B cell (primary cell): ENCODE results near the gene ABHD1. TPM values are rescaled to one million over a fixed set of nuclear protein-coding genes. Genes with fewer than 3 reads are reported as not detected.

Experiments
- ATAC-seq: fragments of 200-7000 bp; cut with Tn5 transposase; one replicate; pipeline ENCODE4 v1.10.0; 2021; ENCODE audit warnings: low read depth, mild to moderate bottlenecking, moderate number of reproducible peaks, moderate library complexity
- CTCF ChIA-PET: fragments of 350-600 bp; sonication (Branson Sonifier 250); formaldehyde crosslinking; loops from one replicate; lab custom pipeline; 2021; ENCODE audit warnings: antibody characterized with exemption, inconsistent platforms; lab: Charles Lee
- POLR2A ChIA-PET: fragments of 350-600 bp; sonication (Branson Sonifier 250); formaldehyde crosslinking; loops from one replicate; lab custom pipeline; 2021; ENCODE audit warnings: antibody characterized with exemption; lab: Charles Lee
- DNase-seq: peaks from one replicate; pipeline ENCODE4 v3.0.0; 2013
- H2AFZ ChIP-seq: 2 replicates; pipeline ENCODE4 v1.6.1; 2012; ENCODE audit warnings: mild to moderate bottlenecking, low read depth, low read length; ENCODE audit not compliant: insufficient read depth, poor library complexity, severe bottlenecking
- H3K27ac ChIP-seq, 2 donors: 1 replicate in 1 of 2; 2 replicates in 1 of 2; pipeline ENCODE4 v1.5.1; 2012 to 2013; ENCODE audit warnings: low read length in 2 of 2, mild to moderate bottlenecking in 2 of 2, moderate library complexity in 1 of 2
- H3K27me3 ChIP-seq, 4 experiments: fragments of 200-600 bp in 1 of 4; sonication (generic) in 1 of 4; replicated peaks in 1 of 4; 1 replicate in 2 of 4; 2 replicates in 2 of 4; pipeline versions ENCODE4 v1.6.1 to v1.7.0; 2013 to 2016; ENCODE audit warnings: low read length in 3 of 4, mild to moderate bottlenecking in 2 of 4, mixed read lengths in 1 of 4, moderate library complexity in 1 of 4; ENCODE audit not compliant: insufficient read depth in 4 of 4, control insufficient read depth in 3 of 4; ENCODE audit errors: control extremely low read depth in 1 of 4
- H3K36me3 ChIP-seq, 2 experiments: replicated peaks in 1 of 2; 1 replicate in 1 of 2; 2 replicates in 1 of 2; pipeline versions ENCODE4 v1.6.1 to v1.7.1; 2013; ENCODE audit warnings: low read length in 1 of 2; ENCODE audit not compliant: insufficient read depth in 2 of 2, control insufficient read depth in 1 of 2; ENCODE audit errors: control extremely low read depth in 1 of 2, extremely low read depth in 1 of 2
- H3K4me1 ChIP-seq, 2 donors: fragments of 200-600 bp in 1 of 2; sonication (generic) in 1 of 2; 1 replicate in 1 of 2; 2 replicates in 1 of 2; pipeline versions ENCODE4 v1.5.1 to v1.6.1; 2013 to 2017; ENCODE audit warnings: low read length in 2 of 2; ENCODE audit not compliant: control insufficient read depth in 2 of 2, insufficient read depth in 2 of 2
- H3K4me2 ChIP-seq: replicated peaks from 2 replicates; pipeline ENCODE3; 2012; ENCODE audit warnings: mild to moderate bottlenecking, low read depth, low read length; ENCODE audit not compliant: poor library complexity, severe bottlenecking
- H3K4me3 ChIP-seq, 5 experiments: fragments of 200-600 bp in 1 of 5; sonication (generic) in 1 of 5; 1 replicate in 3 of 5; 2 replicates in 2 of 5; pipeline versions ENCODE4 v1.5.1 to v1.7.0; 2011 to 2016; ENCODE audit warnings: low read length in 4 of 5, mild to moderate bottlenecking in 4 of 5, low read depth in 2 of 5, control low read depth in 1 of 5, moderate library complexity in 1 of 5; ENCODE audit not compliant: insufficient read depth in 1 of 5; ENCODE audit errors: control extremely low read depth in 1 of 5, extremely low read depth in 1 of 5
- H3K79me2 ChIP-seq: fragments of 200-600 bp; sonication (generic); one replicate; pipeline ENCODE4 v1.6.0; 2016; ENCODE audit warnings: low read length; ENCODE audit not compliant: control insufficient read depth, insufficient read depth
- H3K9ac ChIP-seq: fragments of 200-600 bp; sonication (generic); 2 replicates; pipeline ENCODE4 v1.6.1; 2017; ENCODE audit warnings: mild to moderate bottlenecking, low read length, moderate library complexity
- H3K9me3 ChIP-seq, 3 donors: one replicate each; pipeline versions ENCODE4 v1.6.1 to v1.7.1; 2013; ENCODE audit warnings: low read length in 2 of 3; ENCODE audit not compliant: control insufficient read depth in 2 of 3, insufficient read depth in 1 of 3; ENCODE audit errors: control extremely low read depth in 1 of 3
- H4K20me1 ChIP-seq: 2 replicates; pipeline ENCODE4 v1.6.0; 2012; ENCODE audit warnings: mild to moderate bottlenecking, low read length; ENCODE audit not compliant: insufficient read depth, control insufficient read depth, poor library complexity, severe bottlenecking
- H3K27ac Mint-ChIP-seq: one replicate; pipeline ENCODE4 v1.8.0; 2021; ENCODE audit warnings: mixed read lengths
- H3K27me3 Mint-ChIP-seq: one replicate; pipeline ENCODE4 v1.8.0; 2021; ENCODE audit warnings: mixed read lengths
- H3K4me1 Mint-ChIP-seq: one replicate; pipeline ENCODE4 v1.8.0; 2021; ENCODE audit warnings: mixed read lengths
- H3K4me3 Mint-ChIP-seq: one replicate; pipeline ENCODE4 v1.8.0; 2021; ENCODE audit warnings: mixed read lengths
- H3K9me3 Mint-ChIP-seq: one replicate; pipeline ENCODE4 v1.8.0; 2022; ENCODE audit warnings: mixed read lengths; ENCODE audit not compliant: insufficient read depth
- CTCF ChIP-seq: fragments of 200-600 bp; IDR thresholded peaks from one replicate; pipeline ENCODE4 v1.8.0; 2022; ENCODE audit warnings: antibody characterized with exemption, mild to moderate bottlenecking
- EZH2 ChIP-seq: IDR thresholded peaks from 2 replicates; pipeline ENCODE4 v1.6.1; 2012; ENCODE audit warnings: borderline replicate concordance, low read depth, mild to moderate bottlenecking, moderate library complexity, low read length; ENCODE audit not compliant: insufficient read depth, poor library complexity, severe bottlenecking
- WGBS: methylation state at CpG from one replicate; pipeline ENCODE4 v1.1.5; 2013; ENCODE audit warnings: missing lambda C conversion rate; ENCODE audit not compliant: insufficient coverage; 5-methylcytosine and 5-hydroxymethylcytosine counted together
- intact Hi-C: fragments of 100-400 bp; cut with micrococcal nuclease; formaldehyde crosslinking; loops from one replicate; pipeline ENCODE4 v1.10.0; 2022
- polyA plus RNA-seq: library from polyadenylated mRNA; depleted of rRNA; stranded (reverse); fragments of >200 nt; gene quantifications from 2 replicates; pipeline ENCODE4 v1.2.3, GENCODE V29; 2012
- total RNA-seq, 2 donors: library from RNA; stranded (reverse); fragments of 120-200 nt in 1 of 2; gene quantifications; 1 replicate in 1 of 2; 2 replicates in 1 of 2; pipeline versions ENCODE4 v1.2.3 to v1.2.4, GENCODE V29; 2013 to 2022

The ABHD1 gene
- total and polyA plus RNA-seq, 2 donors (not counting 1 experiment from before 2014, with no cell fraction given): 1.5 to 2.7 TPM

DNA sequence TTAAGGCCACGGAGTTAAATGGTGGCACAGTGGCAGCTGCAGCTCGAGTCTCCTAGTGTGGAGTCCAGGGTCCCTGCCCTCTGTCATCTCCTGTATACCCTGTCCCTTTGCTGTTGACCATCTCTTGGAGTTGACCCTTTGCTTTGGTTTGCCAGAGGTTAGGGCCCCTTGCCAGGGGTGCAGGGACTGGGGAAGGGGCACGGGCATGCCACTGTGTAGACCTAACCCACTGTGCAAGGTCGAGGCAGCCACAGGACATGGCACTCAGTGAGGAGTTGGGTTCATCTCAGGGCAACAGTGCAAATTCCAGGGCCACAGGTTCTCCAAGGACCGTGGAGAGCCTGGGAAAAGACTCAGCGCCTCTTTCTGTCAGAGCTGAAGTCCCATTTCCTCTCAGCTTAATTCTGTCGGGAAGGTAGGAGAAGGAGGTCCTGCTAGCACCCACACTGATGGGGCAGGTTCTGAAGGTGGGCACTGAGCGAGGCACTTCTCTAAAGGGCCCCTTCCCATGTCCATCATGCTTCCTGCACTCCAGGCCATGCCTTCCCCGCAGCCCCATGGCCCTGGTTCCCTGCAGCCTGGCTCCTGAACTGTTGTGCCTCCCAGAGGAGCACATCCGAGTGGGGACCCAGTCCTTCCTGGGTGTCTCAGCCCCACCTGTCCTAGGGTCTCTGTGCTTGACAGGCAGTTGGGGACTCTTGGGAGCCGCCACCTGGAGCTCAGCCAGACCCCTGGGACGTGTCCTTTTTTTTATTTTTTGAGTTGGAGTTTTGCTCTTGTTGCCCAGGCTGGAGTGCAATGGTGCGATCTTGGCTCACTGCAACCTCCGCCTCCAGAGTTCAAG lies 34.3 kb upstream of the ABHD1 start:
- H3K27ac ChIP-seq: no peak overlapping the region
- H3K4me1 ChIP-seq: peaks cover 13 to 20% of the 10 kb centered on the region in 2 donors
- no peak overlapping the region for H3K4me3 ChIP-seq
- H4K20me1 ChIP-seq: no peaks in the 10 kb centered on the region
- CTCF ChIA-PET: interaction anchor here (0.7 kb wide), 1 partner anchor 374 kb away, joined by 3 read pairs; no protein-coding TSS in a partner anchor
- DNase-seq (no peak), ATAC-seq (no peak)
- H3K9ac ChIP-seq: no peak overlapping the region
- no peak overlapping the region for H3K27ac Mint-ChIP-seq
- no peak overlapping the region for H3K4me3 Mint-ChIP-seq
- H3K9me3 ChIP-seq: no peaks in the 10 kb centered on the region
- peaks cover 18% of the 10 kb centered on the region for H3K4me1 Mint-ChIP-seq
- TF ChIP-seq EZH2 (no peak), CTCF (no peak)
- H3K79me2 ChIP-seq: peaks cover 4% of the 10 kb centered on the region
- WGBS: 96% methylated on average over 14 of the region's 14 CpGs
- POLR2A ChIA-PET: interaction anchor here (0.6 kb wide), 1 partner anchor 44 kb away, joined by 4 read pairs; no protein-coding TSS in a partner anchor
- intact Hi-C loops: loop anchor here (5.0 to 10.0 kb wide), 4 partner anchors 127 to 1785 kb away; partner anchors contain the start of genes ASXL2, CENPA and TRMT61B
- no peak overlapping the region for H2AFZ ChIP-seq
- no peak overlapping the region for H3K4me2 ChIP-seq
- no peaks in the 10 kb centered on the region for H3K27me3 Mint-ChIP-seq
- no peaks in the 10 kb centered on the region for H3K27me3 ChIP-seq
- no peaks in the 10 kb centered on the region for H3K9me3 Mint-ChIP-seq
- no peaks in the 10 kb centered on the region for H3K36me3 ChIP-seq
